HG02623 (cell line): ENCODE results near the gene GCGR.
A peak's percentile ranks its signal among the peaks of the same experiment; 100 is the strongest.
"Not testable (repeated sequence)": the region's sequence is repeated elsewhere in the genome, so short reads cannot be mapped to it uniquely, and the experiment has no call there.

Experiments used
- ATAC-seq: cut with Tn5 transposase; IDR thresholded peaks from one replicate; pipeline ENCODE4 v1.9.1; 2021; ENCODE audit warnings: moderate library complexity; ENCODE audit not compliant: unreplicated experiment

GCGR gene

DNA sequence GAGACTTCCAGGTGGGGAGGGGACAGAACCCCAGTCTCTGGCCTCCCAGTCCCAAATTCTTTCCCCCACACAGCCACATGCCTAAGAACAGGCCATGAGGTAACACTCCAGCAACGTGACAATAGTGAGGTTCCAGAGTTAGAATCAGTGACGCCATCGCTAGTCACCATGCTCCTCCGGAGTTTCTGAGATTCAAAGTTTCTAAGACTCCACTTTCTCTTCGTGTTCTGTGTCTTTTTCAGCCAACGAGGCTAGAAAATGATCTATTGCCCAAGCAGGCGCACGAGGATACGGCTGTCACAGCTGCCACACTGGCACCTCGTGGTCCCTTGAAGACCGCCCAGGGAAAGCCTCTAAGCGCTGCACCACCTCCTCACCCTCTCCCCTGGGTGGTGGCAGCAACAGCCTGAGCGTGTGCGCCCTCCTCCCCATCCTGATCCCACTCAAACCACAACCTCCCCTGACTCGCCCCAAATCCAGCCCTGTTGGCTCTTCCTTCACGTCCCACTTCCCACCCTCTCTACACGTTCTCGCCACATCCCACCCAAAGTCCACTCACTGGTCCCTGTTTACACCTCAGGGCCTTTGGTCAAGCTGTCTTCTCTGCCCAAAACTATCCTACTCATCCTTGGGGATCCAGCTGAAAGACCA is 28.1 kb downstream of the GCGR start:
- ATAC-seq: no peak

DNA sequence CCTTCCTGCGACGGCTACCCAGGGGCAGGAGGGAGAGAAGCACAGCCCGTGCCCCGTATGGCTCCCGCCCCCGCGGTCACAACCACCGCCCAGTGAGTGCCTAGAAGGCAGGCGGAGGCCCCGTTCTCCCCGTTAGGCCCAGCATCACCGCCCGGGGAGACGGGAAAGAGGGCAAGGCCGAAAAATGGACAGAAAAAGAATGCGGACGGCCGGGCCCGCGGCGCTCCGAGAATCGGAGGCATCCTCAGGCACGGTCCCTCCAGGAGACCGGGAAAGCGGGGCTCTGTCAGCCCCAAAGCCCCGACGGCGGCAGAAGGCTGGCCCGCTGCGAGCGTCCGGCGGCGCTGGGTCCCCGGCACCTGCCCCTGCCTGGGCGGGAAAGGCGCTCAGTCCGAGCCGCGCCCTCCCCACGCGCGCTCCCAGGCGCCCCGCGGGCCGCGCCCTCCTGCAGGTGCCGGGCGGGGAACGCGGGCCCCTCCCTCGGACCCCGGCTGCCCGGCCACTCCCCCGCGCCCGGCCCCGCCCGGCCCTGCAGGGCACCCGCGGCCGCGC is 28.7 kb downstream of the GCGR start:
- no peak for ATAC-seq

DNA sequence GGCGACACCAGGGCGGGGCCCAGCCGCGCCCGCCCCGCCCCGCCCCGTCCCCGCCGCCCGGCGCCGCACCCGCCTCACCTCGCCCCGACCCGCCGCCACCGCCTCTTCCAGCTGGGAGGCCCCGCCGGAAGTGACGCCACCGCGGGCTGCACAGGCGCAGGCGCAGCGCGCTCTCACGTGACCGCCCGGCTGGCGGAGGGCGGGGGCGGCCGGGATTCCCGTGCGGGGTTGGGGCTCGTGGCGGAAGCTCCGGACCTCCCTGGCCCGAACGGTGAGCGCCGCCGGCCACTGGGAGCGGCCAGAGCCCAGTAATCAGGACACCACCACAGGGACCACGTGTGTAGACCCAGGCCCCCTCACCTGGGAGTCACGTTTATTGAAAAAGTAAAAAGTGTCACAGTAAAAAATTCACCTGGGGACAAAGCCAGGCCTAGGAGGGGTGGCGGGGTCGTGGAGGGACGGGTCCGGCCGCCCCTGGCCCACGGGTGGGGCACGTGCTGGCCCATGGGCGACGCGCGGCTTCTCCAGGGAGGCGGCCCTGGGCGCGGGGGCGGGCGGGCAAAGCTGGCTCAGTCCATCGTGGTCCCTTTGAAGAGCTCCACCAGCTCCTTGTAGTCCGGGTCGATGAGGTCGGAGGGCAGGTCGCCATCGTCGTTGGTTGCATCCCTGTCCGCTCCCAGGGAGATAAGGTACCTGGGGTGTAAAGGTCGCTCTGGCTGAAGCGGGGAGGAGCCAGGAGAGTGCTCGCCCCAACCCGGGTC is 29.4 kb downstream of the GCGR start, which contains the start of gene MCRIP1:
TSS of gene MCRIP1 (minus strand) at position 132 of the 761 bp plus-strand sequence. CDS start 8,785 bp downstream, outside the sequence.
- peak; percentile 76 for ATAC-seq

DNA sequence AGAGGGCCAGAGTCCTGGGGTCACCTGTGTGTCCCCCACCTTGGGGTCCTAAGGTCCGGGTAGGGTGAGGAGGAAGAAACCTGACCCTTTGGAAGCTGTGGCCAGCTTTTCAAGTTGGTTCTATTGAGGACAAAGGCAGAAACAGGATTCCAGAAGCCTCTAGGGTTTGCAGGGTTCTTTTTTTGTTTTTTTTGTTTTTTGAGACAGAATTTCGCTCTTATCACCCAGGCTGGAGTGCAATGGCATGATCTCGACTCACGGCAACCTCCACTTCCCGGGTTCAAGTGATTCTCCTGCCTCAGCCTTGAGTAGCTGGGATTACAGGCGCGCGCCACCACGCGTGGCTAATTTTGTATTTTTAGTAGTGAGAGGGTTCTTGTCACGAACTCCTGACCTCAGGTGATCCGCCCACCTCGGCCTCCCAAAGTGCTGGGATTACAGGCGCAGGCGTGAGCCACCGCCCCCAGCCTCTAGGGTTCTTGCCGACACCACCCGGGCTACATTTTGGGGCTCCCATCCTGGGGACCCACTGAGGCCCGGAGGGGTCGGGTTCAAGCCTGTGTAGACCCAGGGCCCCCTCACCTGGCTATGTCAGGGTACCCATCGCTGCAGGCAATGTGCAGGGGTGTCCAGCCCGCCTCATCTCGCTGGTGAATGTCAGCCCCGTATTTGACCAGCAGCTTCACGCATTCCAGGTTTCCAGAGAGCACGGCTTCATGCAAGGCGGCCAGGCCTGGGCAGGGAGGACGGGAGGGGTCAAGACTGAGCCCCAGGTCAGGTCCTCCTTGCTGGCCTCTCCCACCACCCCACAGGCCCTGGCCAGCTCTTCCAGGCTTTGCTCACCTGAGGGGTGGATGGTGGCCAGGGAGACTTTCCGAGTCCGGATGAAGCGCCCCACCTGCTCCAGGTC is 30.2 kb downstream of the GCGR start:
- ATAC-seq: no peak

DNA sequence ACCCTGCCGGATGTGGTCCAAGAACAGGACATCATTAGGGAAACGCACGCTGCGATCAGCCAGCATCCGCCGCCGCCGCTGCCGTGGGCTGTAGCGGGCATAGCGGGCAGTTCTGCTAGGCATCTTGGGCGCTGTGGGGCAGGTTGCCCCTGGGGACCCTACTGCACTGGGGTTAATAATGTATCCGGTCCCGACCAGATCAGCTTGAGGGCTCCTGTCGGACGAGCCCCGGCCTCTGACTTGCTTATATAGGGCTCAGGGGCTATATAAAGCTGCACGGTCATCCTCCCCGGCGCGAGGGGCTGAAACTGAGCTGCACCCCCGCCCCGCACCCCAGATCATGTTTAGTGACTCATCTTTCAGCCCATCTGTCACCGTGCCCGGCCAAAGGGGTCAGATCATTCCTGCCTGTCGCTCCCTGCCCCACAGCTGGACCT is 30.9 kb downstream of the GCGR start, which contains the start of gene PPP1R27:
TSS of gene PPP1R27 (minus strand) at position 220 of the 437 bp plus-strand sequence. CDS start at position 123, 97 bp downstream.
- no peak for ATAC-seq

DNA sequence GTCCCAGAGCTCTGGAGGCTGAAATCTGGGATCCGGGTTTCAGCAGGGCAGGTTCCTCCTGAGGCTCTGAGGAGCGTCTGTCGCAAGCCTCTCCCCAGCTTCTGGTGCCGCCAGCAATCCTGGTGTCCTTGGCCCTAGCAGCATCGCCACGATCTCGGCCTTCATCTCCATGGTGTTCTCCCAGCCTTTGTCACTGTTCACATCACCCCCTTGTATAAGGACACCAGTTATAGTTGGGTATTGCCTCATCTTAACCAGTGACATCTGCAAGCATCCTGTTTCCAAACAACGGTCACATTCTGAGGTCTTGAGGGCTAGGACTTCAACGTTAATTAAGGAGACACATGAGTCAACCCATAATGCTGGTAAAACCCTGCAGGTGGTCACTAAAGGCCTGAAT is 33.7 kb downstream of the GCGR start:
- no peak for ATAC-seq

DNA sequence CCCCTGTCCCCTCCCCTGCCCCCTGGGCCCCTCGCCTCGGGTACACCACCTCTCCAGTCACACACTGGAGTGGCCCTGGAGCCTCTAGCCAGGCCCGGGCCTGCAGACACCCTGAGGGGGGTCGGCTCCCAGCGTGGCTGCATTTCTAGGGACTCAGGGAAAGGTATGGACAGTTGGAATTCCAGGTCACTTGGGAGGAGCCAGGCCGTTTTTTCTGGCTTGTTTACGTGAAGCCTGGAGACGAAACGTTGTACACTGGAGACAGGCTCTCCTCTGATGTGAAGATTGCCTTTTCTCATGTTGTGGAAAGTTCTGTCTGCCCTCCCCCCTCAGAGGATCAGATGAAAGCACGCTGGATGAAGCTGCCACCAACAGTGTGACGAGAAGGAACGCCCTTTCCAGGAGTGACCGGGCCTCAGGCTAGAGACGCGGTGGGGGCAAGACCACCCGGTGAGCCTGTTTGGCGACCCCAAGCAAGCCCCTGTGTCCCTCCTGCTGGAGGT is 34.9 kb downstream of the GCGR start:
- no peak for ATAC-seq

DNA sequence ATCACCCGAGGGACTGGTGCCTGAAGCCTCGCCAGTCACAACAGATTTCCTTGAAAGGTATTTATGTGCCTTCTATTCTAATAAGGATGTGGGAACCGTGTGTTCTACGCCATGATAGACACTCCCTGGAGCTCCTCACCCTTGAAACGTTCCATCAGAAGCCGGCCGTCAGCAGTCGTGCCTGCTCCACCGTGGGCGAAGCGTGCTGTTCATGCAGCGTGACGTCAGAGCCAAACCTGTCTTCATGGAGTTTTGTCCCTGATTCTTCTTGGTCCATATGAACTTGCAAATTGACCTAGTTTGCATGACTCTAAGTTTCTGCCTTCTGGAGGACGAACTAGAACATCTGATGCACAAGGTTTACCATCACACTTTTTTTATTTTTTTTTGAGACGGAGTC is 35.4 kb downstream of the GCGR start:
- no peak for ATAC-seq

DNA sequence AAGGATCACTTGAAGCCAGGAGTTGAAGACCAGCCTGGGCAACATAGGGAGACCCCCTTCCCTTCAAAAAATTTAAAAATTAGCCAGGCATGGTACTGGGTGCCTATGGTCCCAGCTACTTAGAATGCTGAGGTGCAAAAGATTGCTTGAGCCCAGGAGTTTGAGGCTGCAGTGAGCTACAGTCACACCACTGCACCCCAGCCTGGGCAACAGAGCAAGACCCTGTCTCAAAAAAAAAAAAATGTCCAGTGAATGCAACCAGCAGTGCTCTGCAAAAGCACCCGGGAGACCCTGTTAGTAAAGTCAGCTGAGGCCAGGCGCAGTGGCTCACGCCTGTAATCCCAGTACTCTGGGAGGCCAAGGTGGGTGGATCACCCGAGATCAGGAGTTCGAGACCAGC is 36.1 kb downstream of the GCGR start:
- not testable (repeated sequence) for ATAC-seq

DNA sequence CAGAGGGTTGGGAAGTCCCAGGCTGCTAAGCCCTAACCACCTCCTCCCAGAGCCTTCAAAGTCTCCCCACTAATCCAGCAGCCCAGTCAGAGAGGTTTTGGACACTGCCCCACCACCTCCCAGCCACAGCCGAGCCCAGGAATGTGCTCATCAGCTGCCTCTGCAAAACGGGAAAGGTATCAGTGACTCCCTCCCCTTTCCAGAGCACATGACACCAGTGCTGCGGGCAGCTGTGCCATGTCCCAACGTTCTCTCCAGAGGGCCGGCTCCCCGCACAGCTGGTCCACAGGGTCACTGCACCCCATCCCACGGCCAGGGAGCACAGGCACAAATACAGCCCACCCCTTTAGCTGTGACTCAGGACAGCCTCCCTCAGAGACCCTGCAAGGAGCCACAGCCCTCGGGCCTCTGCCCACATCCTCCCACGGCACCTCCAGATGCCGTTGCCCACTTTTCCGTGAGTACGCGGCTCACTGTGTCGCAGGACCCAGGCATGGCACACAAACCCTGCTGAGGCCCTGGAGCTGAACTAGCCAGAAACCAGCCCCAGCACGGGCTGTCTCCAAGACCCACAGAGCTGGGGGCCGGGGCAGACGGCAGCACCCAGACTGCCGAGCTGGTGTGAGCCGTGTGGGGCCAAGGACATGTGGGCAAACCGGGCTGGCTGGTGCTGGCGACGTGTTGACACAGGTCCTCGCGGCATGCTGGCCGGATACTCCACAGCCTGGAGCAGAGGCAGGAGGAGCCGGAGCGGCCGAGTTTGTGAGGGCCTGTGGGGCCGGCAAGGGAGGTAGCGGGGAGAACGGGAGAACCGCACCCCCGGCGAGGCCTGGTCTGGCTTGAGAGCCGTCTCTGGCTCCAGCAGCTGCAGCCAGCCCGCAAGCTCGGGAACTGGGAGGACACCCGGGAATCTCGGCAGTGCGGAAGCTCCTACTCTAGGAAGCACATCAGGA is 37.2 kb downstream of the GCGR start:
- ATAC-seq: no peak

DNA sequence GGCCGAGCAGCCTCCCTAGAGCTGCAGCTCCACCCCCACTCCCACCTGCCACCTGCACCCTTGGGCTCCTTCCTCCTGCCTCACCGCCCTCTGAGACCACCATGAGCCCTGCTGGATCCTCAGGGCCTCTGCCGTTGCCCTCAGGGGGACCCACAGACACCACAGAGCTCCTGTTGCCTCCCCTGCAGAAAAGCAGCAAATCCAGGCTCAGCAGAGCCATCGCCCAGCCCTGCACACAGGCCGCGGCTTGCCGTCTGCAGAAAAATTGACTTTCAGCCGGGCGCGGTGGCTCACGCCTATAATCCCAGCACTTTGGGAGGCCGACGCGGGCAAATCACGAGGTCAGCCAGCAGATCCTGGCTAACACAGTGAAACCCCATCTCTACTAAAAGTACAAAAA is 37.9 kb downstream of the GCGR start:
- ATAC-seq: no peak

DNA sequence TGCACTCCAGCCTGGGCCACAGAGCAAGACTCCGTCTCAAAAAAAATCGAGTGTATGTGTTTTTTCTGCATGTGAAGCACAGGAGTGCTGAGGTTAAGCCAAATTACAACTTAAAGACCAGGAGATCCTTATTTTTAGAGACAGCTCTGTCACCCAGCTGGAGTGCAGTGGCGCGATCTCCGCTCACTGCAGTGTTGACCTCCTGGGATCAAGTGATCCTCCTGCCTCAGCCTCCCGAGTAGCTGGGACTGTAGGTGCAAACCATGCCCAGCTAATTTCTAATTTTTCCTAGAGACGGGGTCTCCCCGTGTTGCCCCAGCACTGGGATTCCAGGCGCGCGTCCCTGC is 38.4 kb downstream of the GCGR start:
- no peak for ATAC-seq

DNA sequence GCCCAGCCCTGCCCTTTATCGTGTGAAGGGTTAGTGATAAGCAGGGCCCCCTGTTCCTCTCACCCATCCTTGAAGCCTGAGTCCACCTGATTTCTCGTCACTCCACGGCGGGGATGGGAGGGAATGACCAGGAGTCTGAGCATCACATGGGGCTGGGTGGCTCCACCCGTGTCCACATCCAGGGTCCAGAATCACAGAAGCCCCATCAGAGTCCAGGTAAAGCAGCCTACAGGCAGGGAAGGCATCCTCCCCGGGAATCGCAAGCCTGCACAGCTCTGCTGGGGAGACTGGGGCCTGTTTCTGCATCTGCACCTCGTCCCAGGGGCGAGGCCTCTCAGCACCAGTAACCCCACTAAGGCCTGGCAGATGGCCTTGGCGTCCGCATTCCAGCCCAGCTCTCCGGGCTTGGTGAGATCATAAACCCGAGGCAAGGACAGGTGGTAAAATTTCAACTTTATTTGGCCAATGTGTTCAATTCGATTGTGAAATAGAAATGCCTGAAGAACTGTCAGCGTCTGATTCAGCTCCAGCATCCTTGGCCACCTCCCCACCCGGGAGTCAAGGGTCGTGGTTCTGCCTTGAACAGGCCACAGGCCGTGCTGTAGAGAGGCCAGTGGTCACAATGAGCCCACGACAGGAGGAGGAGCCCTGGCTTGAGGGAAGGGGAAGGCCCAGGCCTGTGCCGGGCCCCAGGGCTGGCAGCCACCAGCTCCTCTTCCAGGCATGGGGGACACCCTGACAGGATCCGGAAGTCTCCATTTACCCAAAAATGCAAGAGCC is 39.0 kb downstream of the GCGR start:
- ATAC-seq: no peak

DNA sequence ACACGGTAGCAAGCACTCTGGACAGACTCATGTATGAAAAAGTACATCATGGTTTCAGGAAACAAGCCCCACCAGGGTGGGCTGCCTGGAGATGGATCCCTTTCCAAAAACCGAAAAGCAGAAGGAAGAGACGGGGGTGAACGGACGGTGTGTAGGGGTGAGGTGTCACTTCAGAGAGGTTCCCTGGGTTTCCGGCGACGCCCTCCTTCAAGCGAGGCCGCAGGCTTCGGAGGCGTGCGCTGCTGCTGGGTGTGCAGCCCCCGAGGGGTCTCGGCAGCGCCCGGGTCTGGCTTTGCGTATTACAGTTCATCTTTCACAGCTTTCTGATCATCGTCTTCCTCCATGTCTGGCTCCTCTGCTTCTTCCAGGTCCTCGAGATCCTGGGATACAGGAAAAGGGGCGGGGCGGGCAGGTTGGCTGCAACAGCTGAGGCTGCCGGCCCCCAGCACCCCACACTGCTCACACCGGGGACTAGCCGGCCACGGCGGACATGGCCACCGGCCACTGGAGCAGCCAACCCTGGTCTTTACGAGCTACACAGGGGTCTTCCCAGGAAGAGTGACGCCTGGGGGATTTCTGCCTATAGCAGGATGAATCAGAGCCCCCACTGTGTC is 39.9 kb downstream of the GCGR start:
- no peak for ATAC-seq

DNA sequence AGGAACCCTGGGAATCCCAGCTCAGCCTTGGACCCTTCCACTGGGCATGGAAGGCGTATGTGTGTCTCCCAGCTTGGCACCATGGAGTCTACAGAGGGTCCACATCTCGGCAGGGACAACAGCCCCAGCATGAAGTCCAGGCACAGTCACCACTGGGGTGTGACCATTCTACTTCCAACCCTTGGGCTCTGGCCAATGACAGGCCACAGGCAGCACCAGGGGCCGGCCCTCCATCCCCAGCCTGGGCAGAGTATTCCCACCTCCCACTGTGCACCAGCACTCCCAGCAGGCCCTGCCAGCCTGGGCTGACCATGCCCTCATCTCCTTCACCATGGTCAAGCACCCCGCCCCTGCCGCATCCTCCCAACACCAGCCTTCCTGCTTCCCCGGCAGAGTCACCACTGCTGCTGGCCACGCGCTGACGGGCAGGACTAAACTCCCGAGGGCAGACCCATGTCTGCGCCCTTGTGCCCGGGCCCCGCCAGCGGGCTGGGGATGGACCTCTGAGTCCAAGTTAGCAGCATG is 40.4 kb downstream of the GCGR start:
- no peak for ATAC-seq

DNA sequence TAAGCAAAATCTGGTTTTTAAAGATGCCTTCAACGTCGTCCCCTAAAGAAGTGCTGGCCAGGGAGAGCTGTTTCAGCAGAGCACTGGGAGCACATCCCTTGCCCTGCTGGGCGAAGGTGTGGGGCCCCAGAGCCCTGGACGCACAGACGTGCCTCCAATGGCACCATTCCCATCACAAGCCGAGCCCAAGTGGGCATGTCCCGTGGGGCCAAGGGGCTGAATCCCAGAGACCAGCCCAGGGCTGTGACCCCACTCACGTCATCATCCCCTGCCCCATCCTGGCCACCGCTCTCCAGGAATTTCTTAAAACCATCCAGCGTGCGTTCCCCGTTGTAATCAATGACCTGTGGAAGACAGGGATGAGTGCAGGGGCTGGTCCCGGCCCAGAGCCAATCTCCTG is 40.9 kb downstream of the GCGR start:
- ATAC-seq: no peak

DNA sequence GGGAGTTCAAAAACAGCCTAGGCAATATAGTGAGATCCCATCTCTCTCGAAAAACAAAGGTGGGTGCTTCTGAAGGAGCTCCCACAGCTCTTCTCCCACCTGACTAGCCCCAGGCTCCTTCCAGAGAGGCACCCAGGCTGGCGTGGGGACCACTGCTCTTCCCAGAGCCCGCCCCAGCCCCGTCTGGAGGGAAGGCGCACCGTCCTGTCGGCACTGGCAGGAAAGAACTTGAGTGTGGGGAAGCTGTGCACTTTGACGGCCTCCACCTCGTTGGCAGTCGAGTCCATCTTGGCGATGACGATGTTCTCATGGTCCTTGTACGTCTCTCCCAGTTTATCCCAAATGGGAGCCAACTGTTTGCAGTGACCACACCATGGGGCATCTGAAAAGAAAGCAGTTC is 41.4 kb downstream of the GCGR start:
- ATAC-seq: no peak
